K562 (cell line): ENCODE data around the gene TNFAIP1. TPM values are rescaled to one million over a fixed set of nuclear protein-coding genes. Genes with fewer than 3 reads are reported as not detected.

Experiments used
- ATAC-seq: fragments of 200-7000 bp; cut with Tn5 transposase; 3 replicates; pipeline ENCODE4 v1.9.1; 2020; ENCODE audit warnings: moderate library complexity
- BruUV-seq: library from RNA; stranded (reverse); fragments of 400-500 nt; replicated peaks from 2 replicates; lab custom pipeline; 2021; lab: Mats Ljungman, UMichigan
- CTCF ChIA-PET: fragments of 300-600 bp; formaldehyde crosslinking; extraction: SDS; loops from one replicate; lab custom pipeline; 2021; ENCODE audit warnings: low intra/inter-chr PET ratio; lab: Yijun Ruan, JAX
- POLR2A ChIA-PET: fragments of 300-600, 350-650 bp; sonication (Branson Sonifier 250); formaldehyde crosslinking; extraction: SDS; loops from one replicate; lab custom pipeline; 2021; ENCODE audit warnings: antibody characterized with exemption, inconsistent platforms; lab: Yijun Ruan, JAX
- DNase-seq, 4 experiments: peaks; one replicate each; pipeline versions ENCODE4 v3.0.0 to v3.0.0-alpha.2; 2011 to 2018; ENCODE audit warnings: low spot score in 3 of 4, mixed read lengths in 3 of 4; ENCODE audit errors: extremely low read depth in 1 of 4
- FAIRE-seq: peaks from 2 replicates; lab custom pipeline; 2011; peaks lifted over from hg19 to GRCh38; lab: Jason Lieb, UNC
- H2AFZ ChIP-seq: 2 replicates; pipeline ENCODE4 v1.6.0; 2011; ENCODE audit warnings: low read depth, low read length, control low read depth, inconsistent platforms
- H3K27ac ChIP-seq: fragments of 200-600 bp; 3 replicates; pipeline ENCODE4 v1.8.0; 2011; ENCODE audit warnings: low read depth, mild to moderate bottlenecking, control low read depth, inconsistent platforms, low read length, moderate library complexity, mixed read lengths; ENCODE audit errors: extremely low read depth
- H3K27me3 ChIP-seq, 2 experiments: fragments of 300-600 bp in 1 of 2; 2 replicates in 1 of 2; 3 replicates in 1 of 2; pipeline versions ENCODE4 v1.6.0 to v1.8.0; 2011; ENCODE audit warnings: inconsistent platforms in 2 of 2, low read length in 2 of 2, mild to moderate bottlenecking in 1 of 2, mixed read lengths in 1 of 2, moderate library complexity in 1 of 2; ENCODE audit not compliant: control insufficient read depth in 2 of 2, insufficient read depth in 2 of 2
- H3K36me3 ChIP-seq: fragments of 300-600 bp; 3 replicates; pipeline ENCODE4 v1.8.0; 2011; ENCODE audit warnings: mild to moderate bottlenecking, low read length, inconsistent platforms; ENCODE audit not compliant: control insufficient read depth, insufficient read depth
- H3K4me1 ChIP-seq, 2 experiments: fragments of 200-600 bp in 1 of 2; replicated peaks in 1 of 2; 2 replicates in 1 of 2; 3 replicates in 1 of 2; pipeline versions ENCODE4 v1.5.1 to v1.8.0; 2011; ENCODE audit warnings: inconsistent platforms in 2 of 2, low read length in 2 of 2, mild to moderate bottlenecking in 1 of 2, mixed read lengths in 1 of 2, moderate library complexity in 1 of 2; ENCODE audit not compliant: control insufficient read depth in 2 of 2, insufficient read depth in 2 of 2
- H3K4me2 ChIP-seq: 2 replicates; pipeline ENCODE4 v1.6.1; 2011; ENCODE audit warnings: low read length, control low read depth, inconsistent platforms, mixed read lengths; ENCODE audit not compliant: insufficient read depth
- H3K4me3 ChIP-seq: fragments of 200-600 bp; sonication (generic), shearing (Covaris generic); 2 replicates; pipeline ENCODE4 v1.5.1; 2016; ENCODE audit warnings: control low read depth, inconsistent platforms
- H3K79me2 ChIP-seq: fragments of 200-600 bp; 3 replicates; pipeline ENCODE4 v1.8.0; 2011; ENCODE audit warnings: low read length, inconsistent platforms; ENCODE audit not compliant: control insufficient read depth, insufficient read depth
- H3K9ac ChIP-seq, 2 experiments: 2 replicates each; pipeline versions ENCODE4 v1.6.0 to v1.6.1; 2011; ENCODE audit warnings: low read depth in 2 of 2, low read length in 2 of 2, control low read depth in 1 of 2, inconsistent platforms in 1 of 2, mild to moderate bottlenecking in 1 of 2, mixed read lengths in 1 of 2; ENCODE audit not compliant: insufficient read depth in 1 of 2
- H3K9me1 ChIP-seq: one replicate; pipeline ENCODE4 v1.6.0; 2011; ENCODE audit warnings: inconsistent platforms, mild to moderate bottlenecking, low read length, moderate library complexity; ENCODE audit not compliant: control insufficient read depth, insufficient read depth
- H3K9me3 ChIP-seq: replicated peaks from 2 replicates; pipeline ENCODE4 v1.5.1; 2011; ENCODE audit warnings: low read depth, low read length, inconsistent platforms; ENCODE audit not compliant: control insufficient read depth, insufficient read depth
- H4K20me1 ChIP-seq: replicated peaks from 2 replicates; pipeline ENCODE4 v1.6.1; 2011; ENCODE audit warnings: low read length, inconsistent platforms, mixed read lengths; ENCODE audit not compliant: control insufficient read depth, insufficient read depth
- CLOCK ChIP-seq: fragments of 250-450 bp; sonication (Bioruptor Pico); IDR thresholded peaks from 2 replicates; pipeline ENCODE4 v1.4.0; 2020; ENCODE audit warnings: mild to moderate bottlenecking, moderate library complexity, borderline replicate concordance
- HMG20A ChIP-seq: fragments of 450-650 bp; formaldehyde crosslinking; conservative IDR thresholded peaks from 2 replicates; pipeline ENCODE4 v1.4.0; 2020; ENCODE audit warnings: mild to moderate bottlenecking, mixed read lengths
- KLF16 ChIP-seq: IDR thresholded peaks from 2 replicates; pipeline ENCODE4 v1.6.1; 2016; ENCODE audit warnings: antibody characterized with exemption
- TFAP4 ChIP-seq: sonication (generic); formaldehyde crosslinking; IDR thresholded peaks from 2 replicates; pipeline ENCODE4 v1.8.0; 2022; ENCODE audit warnings: missing genetic modification reagents, mild to moderate bottlenecking, moderate library complexity, borderline replicate concordance
- THRA ChIP-seq: fragments of 450-650 bp; IDR thresholded peaks from 2 replicates; pipeline ENCODE4 v1.6.1; 2017; ENCODE audit warnings: mild to moderate bottlenecking, moderate library complexity
- XRCC4 ChIP-seq: IDR thresholded peaks from one replicate; pipeline ENCODE4 v1.6.1; 2011; ENCODE audit not compliant: insufficient read depth, insufficient read length; ENCODE audit errors: extremely low read depth
- ZNF175 ChIP-seq: fragments of 200-800 bp; sonication (Bioruptor generic); IDR thresholded peaks from 2 replicates; pipeline ENCODE4 v1.6.1; 2016; ENCODE audit warnings: low read depth, mild to moderate bottlenecking, missing genetic modification characterization, missing compliant biosample characterization
- ZNF583 ChIP-seq: fragments of 250-450 bp; sonication (Bioruptor Pico); IDR thresholded peaks from 2 replicates; pipeline ENCODE4 v1.4.0; 2020
- WGBS: fragments of 100-300 bp; shearing (Covaris generic); methylation state at CpG from one replicate; pipeline ENCODE4 v1.1.6; 2016; ENCODE audit warnings: low coverage, mixed read lengths; ENCODE audit not compliant: insufficient coverage; ENCODE audit errors: missing lambda C conversion rate; 5-methylcytosine and 5-hydroxymethylcytosine counted together
- in situ Hi-C: fragments of 300-500 bp; cut with MboI; formaldehyde crosslinking; loops from 4 replicates; pipeline ENCODE4 v1.15.0; 2018; ENCODE audit warnings: inconsistent platforms, mixed read lengths
- intact Hi-C: fragments of 100-400 bp; cut with micrococcal nuclease; formaldehyde crosslinking; loops from 2 replicates; pipeline ENCODE4 v1.14.2; 2022
- polyA plus RNA-seq, 8 experiments: library from polyadenylated mRNA; depleted of rRNA in 4 of 8; stranded (reverse) in 5 of 8; unstranded in 3 of 8; fragments of >200 nt; fragmentation: Nextera tagmentation in 2 of 8; fragmentation: Illumina TruSeq in 1 of 8; extraction: Ambion mirVana in 2 of 8; extraction: Trizol in 1 of 8; gene quantifications; 2 replicates each; pipeline versions ENCODE4 v1.2.1 to v1.2.3, GENCODE V29; 2011 to 2014; ENCODE audit warnings: inconsistent platforms in 1 of 8, missing spikeins in 1 of 8
- total RNA-seq, 7 experiments: library from RNA; depleted of rRNA in 6 of 7; stranded (reverse); fragments of >200 nt in 6 of 7; fragmentation: Illumina TruSeq in 2 of 7; extraction: Trizol in 2 of 7; gene quantifications; 2 replicates each; pipeline versions ENCODE4 v1.2.1 to v1.2.3, GENCODE V29; 2011 to 2021; ENCODE audit warnings: low replicate concordance in 1 of 7

TNFAIP1 gene
- total and polyA plus RNA-seq, 9 of the 15 experiments (the other 6 are each of a cell fraction or from before 2014, with no cell fraction given) = 2.1 to 20.1 (median 8.2) TPM

GRCh38 chr17:28372203-28372944, 36.8 kb downstream of the TNFAIP1 start:
- Histone ChIP-seq H3K79me2 (no peaks in the 10 kb centered on the region), H3K4me3 (no peak overlapping the region), H4K20me1 (peaks cover 14% of the 10 kb centered on the region), H3K9ac (no peak overlapping the region), H3K27ac (no peak overlapping the region), H3K36me3 (no peaks in the 10 kb centered on the region), H3K9me1 (peaks cover 5% of the 10 kb centered on the region), H3K9me3 (no peaks in the 10 kb centered on the region), H3K4me2 (no peak overlapping the region), H2AFZ (no peak overlapping the region), H3K4me1 (peaks cover 16 to 38% of the 10 kb centered on the region in 2 experiments), H3K27me3 (peaks cover 0 to 4% of the 10 kb centered on the region in 2 experiments; a peak in 1 of 5 replicates)
- POLR2A ChIA-PET = interaction anchor here (0.6 to 1.2 kb wide), 3 partner anchors 15 to 52 kb away, joined by 3 to 5 read pairs (median 3); partner anchors contain the start of gene POLDIP2
- CTCF ChIA-PET = no interaction called here
- no peak for TF ChIP-seq TFAP4 (CRISPR knock-in tag)
- TF ChIP-seq ZNF583 (CRISPR knock-in tag) = no peak
- TF ChIP-seq ZNF175 = no peak
- no peak for TF ChIP-seq CLOCK (CRISPR knock-in tag)
- no peak for TF ChIP-seq THRA
- no peak for TF ChIP-seq XRCC4
- TF ChIP-seq KLF16 = no peak
- no peak for TF ChIP-seq HMG20A (CRISPR knock-in tag)
- BruUV-seq = no TSS peak
- FAIRE-seq = no peak
- 85% methylated on average over 26 of the region's 53 CpGs for WGBS
- in situ Hi-C loops = no loop called here
- no peak for DNase-seq
- intact Hi-C loops = no loop called here
- ATAC-seq = no peak
